Mucosa of stomach (tissue), 1 donor: ENCODE measurements around the gene RBBP5.

Experiments
- H3K27me3 ChIP-seq: one replicate; pipeline ENCODE4 v1.7.0; 2013; ENCODE audit warnings: mild to moderate bottlenecking, low read length; ENCODE audit not compliant: control insufficient read depth, insufficient read depth
- H3K36me3 ChIP-seq: one replicate; pipeline ENCODE4 v1.7.0; 2013; ENCODE audit warnings: low read length; ENCODE audit not compliant: control insufficient read depth, insufficient read depth
- H3K4me1 ChIP-seq: one replicate; pipeline ENCODE4 v1.7.0; 2013; ENCODE audit warnings: mild to moderate bottlenecking, low read length; ENCODE audit not compliant: control insufficient read depth, insufficient read depth
- H3K4me3 ChIP-seq: one replicate; pipeline ENCODE4 v1.7.0; 2013; ENCODE audit warnings: low read length
- H3K9ac ChIP-seq: one replicate; pipeline ENCODE4 v1.7.0; 2013; ENCODE audit warnings: mild to moderate bottlenecking, low read length, moderate library complexity
- H3K9me3 ChIP-seq: one replicate; pipeline ENCODE4 v1.7.0; 2013; ENCODE audit warnings: mild to moderate bottlenecking, low read length, moderate library complexity; ENCODE audit not compliant: control insufficient read depth
- donor health status: Pancreatic carcinoma.

RBBP5 gene

DNA sequence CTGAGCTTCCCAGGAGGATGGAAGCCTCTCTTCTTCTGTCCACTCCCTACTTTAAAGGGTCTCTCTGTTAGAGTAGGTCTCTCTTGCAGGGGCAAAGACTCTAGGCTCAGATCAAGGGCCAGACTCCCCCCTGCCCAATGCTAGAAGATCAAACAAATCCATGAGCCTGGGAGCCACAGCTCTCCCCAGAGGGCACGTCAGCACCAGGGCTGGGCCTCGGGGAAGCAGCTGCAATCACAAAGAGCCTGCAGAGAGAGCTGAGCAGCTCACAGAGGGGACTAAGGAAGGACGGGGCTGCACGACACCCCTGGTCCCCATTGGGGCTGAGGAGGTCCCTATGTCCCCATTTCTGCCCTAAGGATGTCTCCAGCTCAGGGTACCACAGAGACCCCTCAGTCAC, 74.9 kb downstream of the RBBP5 start:
- Histone ChIP-seq H3K9me3 (no peaks in the 10 kb centered on the region), H3K4me3 (no peak overlapping the region), H3K9ac (no peak overlapping the region), H3K4me1 (no peaks in the 10 kb centered on the region), H3K36me3 (no peaks in the 10 kb centered on the region), H3K27me3 (peaks cover 59% of the 10 kb centered on the region)

DNA sequence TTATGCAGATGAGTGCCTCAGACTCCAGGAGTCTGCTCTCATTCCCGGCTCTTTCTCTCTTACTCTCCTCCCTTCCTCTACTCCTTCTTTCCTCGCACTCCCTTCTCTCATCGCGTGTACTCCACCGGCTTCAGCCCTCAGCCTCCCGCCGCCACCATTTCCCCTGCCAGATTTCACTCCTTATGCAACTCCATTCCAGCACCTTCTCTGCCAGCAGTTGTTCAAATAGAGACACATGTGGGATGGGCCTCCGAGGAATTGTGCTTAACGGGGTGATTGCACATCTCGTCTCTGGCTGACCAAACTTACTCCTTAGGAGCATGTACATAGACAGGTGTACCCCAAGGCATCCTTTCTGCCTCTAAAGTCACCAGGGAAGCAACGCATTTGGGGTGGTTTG, 76.6 kb downstream of the RBBP5 start:
- H3K36me3 ChIP-seq = no peaks in the 10 kb centered on the region
- H3K9me3 ChIP-seq = no peaks in the 10 kb centered on the region
- H3K4me3 ChIP-seq = no peak overlapping the region
- H3K27me3 ChIP-seq = peaks cover 68% of the 10 kb centered on the region
- H3K9ac ChIP-seq = no peak overlapping the region
- no peaks in the 10 kb centered on the region for H3K4me1 ChIP-seq

DNA sequence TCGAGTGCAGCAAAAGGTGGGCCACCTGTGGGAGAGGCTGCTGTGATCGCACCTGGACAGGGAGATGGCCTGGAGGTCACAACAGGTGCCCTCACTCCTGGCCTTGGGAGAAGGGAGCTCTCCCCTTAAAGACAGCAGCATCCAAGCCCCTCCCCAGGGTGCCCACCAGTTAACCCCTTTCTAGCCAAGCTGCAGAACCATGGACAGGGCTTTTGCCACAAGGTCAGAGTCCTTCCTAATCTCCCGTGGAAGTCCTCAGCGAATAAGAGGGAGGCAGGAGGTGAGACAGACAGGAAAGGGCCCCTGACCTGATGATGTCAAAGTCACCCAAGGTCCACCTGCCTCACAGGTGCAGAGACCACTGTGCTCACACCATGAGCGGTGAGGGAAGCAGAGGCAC, 77.0 kb downstream of the RBBP5 start:
- no peaks in the 10 kb centered on the region for H3K4me1 ChIP-seq
- peaks cover 69% of the 10 kb centered on the region for H3K27me3 ChIP-seq
- H3K9me3 ChIP-seq = no peaks in the 10 kb centered on the region
- no peak overlapping the region for H3K9ac ChIP-seq
- no peak overlapping the region for H3K4me3 ChIP-seq
- H3K36me3 ChIP-seq = no peaks in the 10 kb centered on the region

DNA sequence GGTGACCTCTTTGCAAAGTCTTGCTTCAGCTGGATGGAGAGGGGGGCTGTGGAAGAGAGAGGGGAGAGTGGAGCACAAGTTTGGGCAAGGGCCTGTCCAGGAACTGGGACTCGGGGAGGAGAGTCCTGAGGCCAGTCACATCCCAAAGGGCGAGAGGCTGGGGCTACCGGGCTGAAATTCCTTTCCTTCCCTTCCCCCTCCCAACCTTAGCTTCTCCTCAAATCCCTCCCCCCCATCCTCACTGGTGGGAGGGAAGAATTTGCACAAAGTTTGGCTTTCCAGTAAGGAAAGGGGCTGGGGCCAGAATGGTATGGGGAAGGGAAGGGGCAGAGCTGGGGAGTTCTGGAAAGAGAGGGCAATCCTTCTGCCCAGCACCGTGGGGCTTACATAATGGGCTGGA, 77.9 kb downstream of the RBBP5 start:
- no peak overlapping the region for H3K9ac ChIP-seq
- H3K9me3 ChIP-seq = no peaks in the 10 kb centered on the region
- H3K4me3 ChIP-seq = no peak overlapping the region
- no peaks in the 10 kb centered on the region for H3K4me1 ChIP-seq
- H3K27me3 ChIP-seq = peaks cover 69% of the 10 kb centered on the region
- no peaks in the 10 kb centered on the region for H3K36me3 ChIP-seq

DNA sequence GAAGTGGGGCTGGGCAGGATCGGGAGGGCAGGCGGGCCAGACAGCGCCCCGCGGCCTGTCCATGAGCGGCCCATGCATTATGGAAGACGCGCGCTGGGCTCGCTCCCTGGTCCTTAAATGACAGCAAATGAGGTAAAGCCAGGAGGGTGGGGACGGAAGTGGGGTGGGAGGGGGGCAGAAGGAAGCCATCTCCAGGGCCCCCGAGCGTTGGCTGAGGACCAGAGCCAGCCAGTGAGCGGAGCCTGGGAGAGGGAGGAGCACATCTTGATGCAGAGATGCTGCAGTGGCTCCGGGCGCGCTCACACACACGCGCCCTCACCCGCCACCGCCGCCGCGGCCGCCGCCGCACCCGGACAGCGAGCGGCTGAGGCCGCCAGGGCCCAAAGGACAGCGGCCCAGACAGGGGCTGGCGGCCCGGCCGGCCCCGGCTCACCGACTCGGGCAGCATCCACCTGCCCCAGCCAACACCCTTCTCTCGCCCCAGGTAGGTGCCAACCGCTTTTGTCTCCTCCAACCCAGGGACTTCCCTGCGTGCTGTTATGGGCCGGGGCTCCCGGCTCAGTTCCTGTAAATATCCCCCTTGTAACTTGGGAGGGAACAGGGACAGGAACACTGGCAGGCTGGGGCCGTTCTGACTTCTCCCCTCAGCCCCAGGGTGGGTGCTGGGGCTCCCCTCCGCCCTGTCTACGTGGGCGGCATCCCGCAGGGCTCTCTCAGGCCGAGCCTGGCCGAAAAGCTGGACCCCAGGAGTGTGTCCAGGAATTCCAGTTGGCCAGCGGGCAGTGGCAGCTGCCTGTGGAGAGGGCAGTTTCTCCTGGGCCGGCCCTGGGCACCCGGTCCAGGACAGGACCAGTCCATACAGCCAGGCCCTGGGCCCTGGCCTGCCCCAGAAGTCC, 78.6 kb downstream of the RBBP5 start, which contains the start of gene CNTN2:
Gene CNTN2 (plus strand): TSS at position 302 of the 896 bp plus-strand sequence. CDS start 9,974 bp downstream, outside the sequence.
- H3K9me3 ChIP-seq = no peaks in the 10 kb centered on the region
- no peak within 1 kb of the TSS for H3K9ac ChIP-seq
- no peaks in the 10 kb centered on the region for H3K4me1 ChIP-seq
- H3K36me3 ChIP-seq = no peaks in the 10 kb centered on the region
- H3K27me3 ChIP-seq = peaks cover 64% of the 10 kb centered on the region
- no peak within 1 kb of the TSS for H3K4me3 ChIP-seq

DNA sequence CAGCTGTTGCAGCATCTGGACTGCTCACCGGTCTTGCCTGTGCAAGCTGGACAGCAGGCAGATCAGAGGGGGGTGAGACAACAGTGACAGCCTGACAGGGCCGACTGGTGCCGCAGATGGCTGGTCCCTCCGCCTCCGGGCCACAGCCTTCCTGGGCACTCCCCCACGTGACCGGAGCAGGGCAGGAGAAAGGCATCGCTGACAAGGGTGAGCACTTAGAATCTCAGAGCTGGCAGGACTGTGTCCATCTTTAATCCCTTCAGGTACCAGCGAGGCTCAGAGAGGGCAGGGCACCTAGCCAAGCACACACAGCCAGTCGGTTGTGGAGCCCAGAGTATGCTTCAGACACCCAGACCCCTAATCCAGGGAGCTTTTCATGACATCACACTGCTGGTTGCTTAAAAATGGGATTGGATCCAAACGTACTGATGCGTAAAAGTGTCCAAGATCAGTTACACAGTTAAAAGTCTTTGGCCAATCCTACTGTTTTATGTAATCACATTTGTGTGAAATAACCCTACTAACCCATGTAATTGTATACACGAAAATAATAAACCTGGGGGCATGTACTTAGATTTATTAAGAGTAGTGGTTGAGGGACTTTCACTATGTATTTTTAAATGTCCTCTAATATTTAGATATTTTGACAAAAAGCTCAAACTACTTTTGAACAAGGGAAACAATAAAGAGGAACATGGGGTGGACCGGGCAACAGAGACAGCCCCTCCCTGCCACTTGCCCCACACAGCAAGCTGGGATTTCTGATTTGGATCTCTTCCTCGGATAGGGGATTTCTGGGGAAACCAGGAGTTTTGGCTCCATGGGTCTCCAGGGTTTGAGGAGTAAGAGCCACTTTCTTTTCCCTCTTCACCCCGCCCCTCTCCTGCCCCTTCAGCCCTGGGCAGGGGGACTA, 79.5 kb downstream of the RBBP5 start:
- Histone ChIP-seq H3K36me3 (no peaks in the 10 kb centered on the region), H3K4me1 (no peaks in the 10 kb centered on the region), H3K4me3 (no peak overlapping the region), H3K9me3 (no peaks in the 10 kb centered on the region), H3K9ac (no peak overlapping the region), H3K27me3 (peaks cover 60% of the 10 kb centered on the region)

DNA sequence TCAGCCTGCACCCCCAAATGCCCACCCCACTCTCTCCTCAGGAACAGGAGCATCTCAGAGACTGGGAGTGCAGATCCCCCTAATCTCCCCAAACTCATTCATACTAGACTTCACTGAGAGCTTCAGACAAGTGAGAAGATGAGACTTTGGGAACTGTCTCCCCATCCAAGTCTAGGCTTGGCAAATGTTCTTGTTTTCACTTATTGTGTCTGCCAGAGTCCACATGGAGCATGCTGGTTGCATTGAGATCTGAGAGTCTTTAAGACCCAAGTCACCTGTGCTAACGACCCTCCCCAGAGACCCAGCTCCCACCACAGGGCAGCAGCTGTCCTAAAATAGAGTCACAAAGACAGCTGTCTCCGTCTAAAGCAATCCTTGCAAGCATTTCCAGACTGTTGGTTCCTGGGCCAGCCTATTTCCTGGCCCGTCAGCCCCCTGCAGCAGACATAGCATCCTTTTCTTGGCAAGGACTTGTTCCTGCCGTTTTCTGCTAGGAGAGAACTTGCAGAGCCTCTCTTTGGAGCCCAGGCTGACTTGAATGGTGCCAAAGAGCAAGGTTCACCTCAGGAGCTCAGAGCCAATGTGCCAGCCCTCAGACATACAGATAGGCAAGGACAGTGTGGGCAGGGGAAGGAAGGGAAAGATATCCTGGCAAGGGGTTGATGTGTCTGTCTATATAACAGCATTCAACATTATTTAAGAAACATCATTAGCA, 80.6 kb downstream of the RBBP5 start:
- Histone ChIP-seq H3K27me3 (peaks cover 50% of the 10 kb centered on the region), H3K4me3 (no peak overlapping the region), H3K36me3 (no peaks in the 10 kb centered on the region), H3K4me1 (no peaks in the 10 kb centered on the region), H3K9ac (no peak overlapping the region), H3K9me3 (no peaks in the 10 kb centered on the region)

DNA sequence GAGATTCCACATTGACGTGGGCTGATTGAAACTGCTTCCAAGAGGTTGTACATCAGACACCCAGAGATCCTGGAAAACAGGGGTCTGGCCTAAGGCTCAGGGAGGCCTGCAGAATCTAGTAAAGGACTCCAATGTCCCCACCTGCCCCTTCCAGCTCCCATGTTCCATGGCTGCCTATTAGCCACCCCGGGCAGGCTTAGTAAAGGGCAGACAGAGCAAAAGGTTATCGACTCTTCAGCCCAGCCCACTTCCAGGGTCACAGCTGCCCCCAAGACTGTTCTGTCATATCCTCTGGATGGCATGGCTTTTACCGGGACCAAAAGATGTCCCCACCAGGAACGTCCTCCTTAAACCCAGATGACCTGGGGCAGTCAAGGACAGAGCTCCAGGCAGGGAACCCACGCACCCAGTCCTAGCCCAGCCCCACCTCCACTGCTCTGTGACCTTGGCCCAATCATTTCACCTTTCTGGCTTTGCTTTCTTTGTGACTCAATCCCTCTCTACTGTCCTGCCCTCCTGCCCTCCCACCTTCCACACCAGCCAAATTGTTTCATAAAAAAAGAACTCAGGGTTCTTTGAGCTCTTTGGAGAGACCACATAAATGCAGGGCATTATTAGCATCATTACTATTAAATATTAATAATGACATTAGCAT, 83.5 kb downstream of the RBBP5 start:
- no peak overlapping the region for H3K9ac ChIP-seq

DNA sequence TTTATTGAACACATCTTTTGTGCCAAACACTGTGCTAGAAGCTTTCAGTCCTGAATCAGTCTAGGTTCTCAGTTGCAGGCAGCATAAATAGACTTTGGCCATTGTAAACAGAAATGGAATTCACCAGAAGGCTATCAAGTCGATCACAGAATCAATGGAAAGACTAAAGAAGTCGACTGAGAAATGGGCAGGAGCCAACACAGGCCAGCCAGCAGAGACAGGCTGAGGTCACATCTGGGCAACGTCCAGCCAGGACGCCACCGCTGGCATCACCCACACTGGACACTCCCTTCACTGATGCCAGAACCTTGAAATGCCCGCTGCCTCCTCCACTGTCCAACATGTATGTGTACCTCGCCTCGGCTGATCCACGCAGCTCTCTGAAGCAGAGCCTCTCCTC, 84.2 kb downstream of the RBBP5 start:
- no peak overlapping the region for H3K4me3 ChIP-seq
- no peaks in the 10 kb centered on the region for H3K36me3 ChIP-seq
- H3K9me3 ChIP-seq = no peaks in the 10 kb centered on the region
- H3K9ac ChIP-seq = no peak overlapping the region
- H3K4me1 ChIP-seq = no peaks in the 10 kb centered on the region
- H3K27me3 ChIP-seq = peaks cover 19% of the 10 kb centered on the region

More for the DNA sequence above, 83.5 kb downstream of the RBBP5 start:
- no peak overlapping the region for H3K4me3 ChIP-seq
- no peaks in the 10 kb centered on the region for H3K4me1 ChIP-seq
- peaks cover 23% of the 10 kb centered on the region for H3K27me3 ChIP-seq
- H3K36me3 ChIP-seq = no peaks in the 10 kb centered on the region
- H3K9me3 ChIP-seq = no peaks in the 10 kb centered on the region
